Measurements from ENCODE around the gene KCNN1. TPM values are rescaled to one million over a fixed set of nuclear protein-coding genes. Genes with fewer than 3 reads are reported as not detected.

KCNN1 gene
- total RNA-seq, 1 donor from 2014 or later: 30.1 TPM

GRCh38 chr19:17947815-17948513, 18.9 kb upstream of the KCNN1 start:
- DNase-seq: peak; percentile 85

GRCh38 chr19:17948514-17948900, 18.4 kb upstream of the KCNN1 start:
- DNase-seq: no peak

GRCh38 chr19:17948931-17949930, 17.7 kb upstream of the KCNN1 start:
- DNase-seq: no peak

GRCh38 chr19:17949956-17950309, 17.0 kb upstream of the KCNN1 start:
- no peak for DNase-seq

- DNase-seq: no peak
Observed at GRCh38 chr19:17950310-17951156, 16.4 kb upstream of the KCNN1 start.

- DNase-seq: no peak
Observed at GRCh38 chr19:17951157-17951989, 15.5 kb upstream of the KCNN1 start.

GRCh38 chr19:17951990-17952976, 14.6 kb upstream of the KCNN1 start:
- no peak for DNase-seq

GRCh38 chr19:17953316-17953801, 13.5 kb upstream of the KCNN1 start:
- DNase-seq: no peak

GRCh38 chr19:17953869-17954268, 13.0 kb upstream of the KCNN1 start:
- DNase-seq: no peak

- DNase-seq: no peak
Observed at GRCh38 chr19:17954401-17954800, 12.5 kb upstream of the KCNN1 start.

- DNase-seq: no peak
Observed at GRCh38 chr19:17957149-17957849, 9.6 kb upstream of the KCNN1 start.

GRCh38 chr19:17957885-17958284, 9.0 kb upstream of the KCNN1 start:
- DNase-seq: no peak

- no peak for DNase-seq
Observed at GRCh38 chr19:17963936-17964691, 2.8 kb upstream of the KCNN1 start.

- no peak for DNase-seq
Observed at GRCh38 chr19:17965370-17966128, 1.4 kb upstream of the KCNN1 start.

GRCh38 chr19:17966129-17966483, 801 bp upstream of the KCNN1 start:
- no peak for DNase-seq

- no peak for DNase-seq
Observed at GRCh38 chr19:17967257-17968051, 547 bp downstream of the KCNN1 start.

GRCh38 chr19:17968362-17968761, 1.5 kb downstream of the KCNN1 start:
- DNase-seq: no peak
